Stimulated activated CD4-positive, alpha-beta T cell treated with anti-CD3 and anti-CD28 coated beads, Interleukin-15, amount 100 ng/mL, for 1 hour (primary cell): ENCODE measurements around the gene AICDA.

Experiments used
- DNase-seq, 2 donors: peaks; one replicate each; pipeline ENCODE4 v3.0.0-alpha.2; 2020; ENCODE audit warnings: low read depth in 1 of 2, low spot score in 1 of 2

The AICDA gene

DNA sequence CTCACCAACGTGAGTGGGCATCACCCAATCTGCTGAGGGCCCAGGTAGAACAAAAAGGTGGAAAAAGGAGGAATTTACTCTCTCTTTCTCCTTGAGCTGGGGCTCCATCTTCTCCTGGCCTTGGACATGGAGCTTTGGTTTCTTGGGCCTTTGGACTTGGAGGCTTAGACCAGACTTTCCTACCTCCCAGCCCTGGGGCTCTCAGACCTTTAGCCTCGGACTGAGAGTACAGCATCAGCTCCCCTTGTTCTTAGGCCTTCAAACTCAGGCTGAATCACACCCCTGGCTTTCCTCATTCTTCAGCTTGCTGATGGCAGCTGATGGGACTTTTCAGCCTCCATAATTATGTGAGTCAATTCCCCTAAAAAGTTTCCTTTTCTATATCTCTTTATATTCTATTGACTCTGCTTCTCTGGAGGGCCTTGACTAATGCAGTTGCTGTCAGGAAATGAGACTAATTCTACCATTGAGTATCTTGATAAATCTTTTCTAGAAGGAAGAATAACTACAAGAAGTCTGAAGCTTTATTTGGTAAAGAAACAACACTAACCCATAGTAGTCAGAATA, 56.0 kb downstream of the AICDA start:
- DNase-seq, result no peak

DNA sequence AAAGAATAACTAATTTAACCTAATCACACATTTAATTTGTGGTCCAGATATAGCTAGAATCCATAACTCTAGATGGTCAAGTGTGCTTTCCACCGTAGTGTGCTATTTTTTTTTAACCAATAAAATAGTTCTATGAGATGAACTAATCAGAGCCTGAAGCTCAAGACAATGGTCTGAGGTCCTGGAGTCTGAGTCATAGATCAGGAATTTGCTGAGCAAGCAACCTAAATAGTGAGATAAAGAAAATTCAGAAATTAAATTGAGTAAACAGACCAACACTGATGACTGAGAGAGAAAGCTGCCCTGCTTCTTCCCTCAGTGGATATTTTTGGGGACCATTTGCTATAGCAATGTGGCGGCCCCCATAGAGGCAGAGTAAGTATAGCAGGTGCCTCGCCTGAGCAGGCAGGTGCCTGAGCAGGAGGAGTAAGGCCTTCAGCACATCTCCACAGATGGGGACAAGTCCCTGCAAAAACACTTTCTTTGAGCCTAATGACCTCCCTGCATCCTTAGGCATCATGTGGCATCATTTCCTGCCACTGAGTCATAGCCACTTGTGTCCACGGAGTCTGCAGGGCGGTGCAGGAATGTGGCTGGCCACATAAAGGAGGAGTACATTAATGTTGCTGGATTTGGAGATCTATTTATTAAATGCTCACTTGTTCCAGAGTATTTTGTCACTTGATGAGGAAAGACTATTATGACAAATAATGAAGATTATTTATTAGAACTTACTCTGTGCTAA, 58.0 kb downstream of the AICDA start:
- no peak for DNase-seq

DNA sequence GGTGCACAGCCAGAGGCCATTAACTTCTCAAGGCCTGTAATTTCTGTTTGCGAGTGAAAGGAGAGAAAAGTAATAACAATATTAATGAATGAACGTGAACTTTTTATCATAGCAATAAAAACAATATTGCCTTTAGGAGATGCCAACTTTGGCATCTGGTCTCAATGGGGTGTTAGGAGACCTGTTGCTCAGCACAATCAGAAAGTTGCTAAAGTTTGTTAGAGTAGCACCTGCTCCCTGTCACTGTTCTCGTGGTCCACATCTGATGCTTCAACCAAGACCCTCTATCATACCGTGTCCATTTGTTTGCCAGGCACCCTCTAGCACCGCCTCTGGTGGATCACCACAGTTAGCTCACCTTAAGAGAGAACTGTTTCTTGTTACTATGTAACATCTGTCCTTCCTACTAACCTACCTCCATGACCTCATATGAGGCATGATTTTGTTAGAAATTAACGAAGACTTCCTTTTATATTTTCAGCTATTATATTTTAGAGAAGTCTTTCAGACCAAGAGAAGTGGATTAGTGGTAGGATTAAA, 59.5 kb downstream of the AICDA start:
- DNase-seq, result no peak
